Smooth muscle cell of the brain vasculature (primary cell): ENCODE data around the gene PLCD3.

Experiments used
- DNase-seq: peaks from one replicate; pipeline ENCODE4 v3.0.0-alpha.2; 2012; ENCODE audit warnings: low read depth, low spot score

Gene PLCD3

GRCh38 chr17:45132320-45132571, at the start of gene PLCD3:
TSS of gene PLCD3 (minus strand) at chr17:45132515. CDS start at chr17:45132410, 105 bp downstream.
- DNase-seq = no peak

- DNase-seq = no peak
Observed at GRCh38 chr17:45177563-45177962, 45.2 kb upstream of the PLCD3 start.

- no peak for DNase-seq
Observed at GRCh38 chr17:45175759-45176115, 43.4 kb upstream of the PLCD3 start.

GRCh38 chr17:45172541-45173286, 40.4 kb upstream of the PLCD3 start:
- no peak for DNase-seq

GRCh38 chr17:45172232-45172540, 39.9 kb upstream of the PLCD3 start:
- no peak for DNase-seq

GRCh38 chr17:45171338-45172231, 39.3 kb upstream of the PLCD3 start:
- no peak for DNase-seq

GRCh38 chr17:45170931-45171337, 38.6 kb upstream of the PLCD3 start:
- no peak for DNase-seq

- no peak for DNase-seq
Observed at GRCh38 chr17:45170280-45170930, 38.1 kb upstream of the PLCD3 start.

GRCh38 chr17:45168991-45169752, 36.9 kb upstream of the PLCD3 start:
- no peak for DNase-seq

GRCh38 chr17:45164734-45165269, 32.5 kb upstream of the PLCD3 start:
- DNase-seq = no peak

GRCh38 chr17:45162025-45162687, 29.8 kb upstream of the PLCD3 start:
- no peak for DNase-seq

GRCh38 chr17:45161288-45162024, 29.1 kb upstream of the PLCD3 start, which contains the start of gene HEXIM2:
TSS of gene HEXIM2 (plus strand) at chr17:45161875. CDS start at chr17:45162794, 919 bp downstream.
- DNase-seq = peak; percentile 100

GRCh38 chr17:45160447-45161287, 28.4 kb upstream of the PLCD3 start:
- no peak for DNase-seq

- DNase-seq = no peak
Observed at GRCh38 chr17:45156242-45156641, 23.9 kb upstream of the PLCD3 start.

GRCh38 chr17:45155483-45155882, 23.2 kb upstream of the PLCD3 start:
- no peak for DNase-seq

- DNase-seq = no peak
Observed at GRCh38 chr17:45155029-45155428, 22.7 kb upstream of the PLCD3 start.

GRCh38 chr17:45150911-45151809, 18.8 kb upstream of the PLCD3 start:
- no peak for DNase-seq
